ENCODE results near the gene USP31. TPM values are rescaled to one million over a fixed set of nuclear protein-coding genes. Genes with fewer than 3 reads are reported as not detected.

Gene USP31
- total RNA-seq (10 to 100 TPM in 3 of 4 donors, 1 to 10 TPM in 1; 9.5 to 19.6 (median 16.2) TPM), polyA plus RNA-seq (10 to 100 TPM in 2 of 3 donors, 1 to 10 TPM in 1; 7.7 to 21.5 (median 16.4) TPM)
- long read RNA-seq, donor 1, partial matches to known transcripts = 4 of 7 reads
- long read RNA-seq, donor 1, other reads (novel, unspliced or antisense) = 3 of 7 reads
- long read RNA-seq, donor 2, full-length matches to known transcripts = 3 of 39 reads
- long read RNA-seq, donor 2, partial matches to known transcripts = 19 of 39 reads
- long read RNA-seq, donor 2, other reads (novel, unspliced or antisense) = 17 of 39 reads

- H3K36me3 ChIP-seq (ENCODE audit: insufficient read depth in 1 of 2, low read depth in 1 of 2) = no peaks in the 10 kb centered on the region
- DNase-seq = peak; percentile 96 to 97
- WGBS, 3 donors = 1% methylated on average over 45 to 75 of the region's 75 CpGs
- TF ChIP-seq CTCF (IDR thresholded peaks at IDR 0.05) = no peak
- peaks cover 32% of the 10 kb centered on the region for H3K4me1 ChIP-seq
- intact Hi-C loops (cut with DNase I) = loop anchor here in 1 of 2 donors (5.0 kb wide), 1 partner anchor 67 kb away; no protein-coding TSS in a partner anchor
- H3K9me3 ChIP-seq = no peaks in the 10 kb centered on the region
- H3K4me3 ChIP-seq = peak within 1 kb of the TSS; percentile 84
- peak; percentile 95 to 98 (median 97) for ATAC-seq
- H3K27me3 ChIP-seq (ENCODE audit: insufficient read depth in 3 of 3, low read length in 2 of 3) = no peaks in the 10 kb centered on the region
- peak within 1 kb of the TSS; percentile 85 for H3K27ac ChIP-seq
Observed at GRCh38 chr16:23149267-23149992, at the start of gene USP31. TSS of gene USP31 (minus strand) at chr16:23149452. CDS start at chr16:23149270, 182 bp downstream.

GRCh38 chr16:23196539-23196938 lies 47.3 kb upstream of the USP31 start:
- Histone ChIP-seq H3K4me3 (no peak overlapping the region), H3K4me1 (peaks cover 9% of the 10 kb centered on the region), H3K27ac (no peak overlapping the region), H3K27me3 (ENCODE audit: insufficient read depth in 3 of 3, low read length in 2 of 3) (no peaks in the 10 kb centered on the region), H3K36me3 (ENCODE audit: insufficient read depth in 1 of 2, low read depth in 1 of 2) (no peaks in the 10 kb centered on the region), H3K9me3 (no peaks in the 10 kb centered on the region)
- DNase-seq (no peak), ATAC-seq (no peak)
- 77 to 86% (median 79%) methylated on average over 5 of the region's 5 CpGs for WGBS, 3 donors
- intact Hi-C loops (cut with DNase I) = no loop called here
- no peak for TF ChIP-seq CTCF (IDR thresholded peaks at IDR 0.05)

GRCh38 chr16:23195366-23195978 lies 46.2 kb upstream of the USP31 start:
- Histone ChIP-seq H3K4me3 (no peak overlapping the region), H3K4me1 (peaks cover 9% of the 10 kb centered on the region), H3K9me3 (no peaks in the 10 kb centered on the region), H3K27me3 (ENCODE audit: insufficient read depth in 3 of 3, low read length in 2 of 3) (no peaks in the 10 kb centered on the region), H3K36me3 (ENCODE audit: insufficient read depth in 1 of 2, low read depth in 1 of 2) (no peaks in the 10 kb centered on the region), H3K27ac (no peak overlapping the region)
- intact Hi-C loops (cut with DNase I) = no loop called here
- ATAC-seq (no peak), DNase-seq (no peak)
- 59 to 64% (median 64%) methylated on average over 3 of the region's 3 CpGs for WGBS, 3 donors
- no peak for TF ChIP-seq CTCF (IDR thresholded peaks at IDR 0.05)

GRCh38 chr16:23194497-23195221 lies 45.4 kb upstream of the USP31 start:
- Histone ChIP-seq H3K4me3 (no peak overlapping the region), H3K9me3 (no peaks in the 10 kb centered on the region), H3K4me1 (peaks cover 9% of the 10 kb centered on the region), H3K36me3 (ENCODE audit: insufficient read depth in 1 of 2, low read depth in 1 of 2) (no peaks in the 10 kb centered on the region), H3K27ac (no peak overlapping the region), H3K27me3 (ENCODE audit: insufficient read depth in 3 of 3, low read length in 2 of 3) (no peaks in the 10 kb centered on the region)
- intact Hi-C loops (cut with DNase I) = no loop called here
- WGBS, 3 donors = 20 to 36% (median 21%) methylated on average over 9 of the region's 9 CpGs
- TF ChIP-seq CTCF (IDR thresholded peaks at IDR 0.05) = no peak
- ATAC-seq (peak; percentile 46 to 73 (median 54)), DNase-seq (no peak)
